Measurements from ENCODE around the gene MRPL19.
"Not testable (repeated sequence)": the region's sequence is repeated elsewhere in the genome, so short reads cannot be mapped to it uniquely, and the experiment has no call there.

Gene MRPL19

GRCh38 chr2:75675423-75675822, 28.8 kb downstream of the MRPL19 start:
- not testable (repeated sequence) for DNase-seq (ENCODE audit: low spot score)

DNA sequence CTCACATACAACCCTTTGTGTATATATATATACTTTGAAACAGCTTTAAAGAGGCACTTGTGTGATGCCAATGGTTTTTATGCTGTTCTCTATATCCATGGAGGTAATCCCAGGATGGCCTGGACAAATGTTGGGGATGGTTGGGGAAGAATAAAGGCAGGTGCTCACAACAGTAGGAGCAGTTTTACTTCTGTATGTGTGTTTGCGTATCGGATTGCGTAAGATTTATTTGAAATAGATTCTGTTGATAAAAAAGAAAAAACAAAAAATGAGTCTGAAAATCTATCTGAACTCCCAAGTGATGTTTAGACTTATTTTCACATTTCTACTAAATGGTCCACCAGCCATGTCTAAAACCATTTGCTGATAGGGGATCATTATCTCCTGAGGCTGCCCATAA, 29.3 kb downstream of the MRPL19 start:
- DNase-seq (ENCODE audit: low spot score) = no peak

- DNase-seq (ENCODE audit: low spot score) = no peak
These were observed 29.9 kb downstream of the MRPL19 start for GRCh38 chr2:75676464-75676863.

DNA sequence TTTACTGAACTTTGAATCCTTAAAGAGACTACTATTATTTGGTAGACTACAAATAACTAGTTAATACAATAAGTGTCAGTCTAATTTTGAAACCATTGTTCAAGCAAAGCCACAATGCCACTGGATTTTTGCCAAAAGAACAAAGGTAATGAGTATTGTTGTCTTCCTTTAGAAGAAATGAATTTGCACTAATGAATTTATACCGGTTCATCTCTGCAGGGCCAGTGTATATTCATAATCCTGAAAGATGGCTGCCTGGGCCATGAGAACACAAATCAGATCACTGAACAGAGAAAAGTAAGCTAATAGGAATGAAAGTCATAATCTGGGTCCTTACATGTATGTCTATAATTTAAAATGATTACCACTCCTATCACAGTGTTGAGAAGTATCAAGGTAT, 33.0 kb downstream of the MRPL19 start:
- no peak for DNase-seq (ENCODE audit: low spot score)

DNA sequence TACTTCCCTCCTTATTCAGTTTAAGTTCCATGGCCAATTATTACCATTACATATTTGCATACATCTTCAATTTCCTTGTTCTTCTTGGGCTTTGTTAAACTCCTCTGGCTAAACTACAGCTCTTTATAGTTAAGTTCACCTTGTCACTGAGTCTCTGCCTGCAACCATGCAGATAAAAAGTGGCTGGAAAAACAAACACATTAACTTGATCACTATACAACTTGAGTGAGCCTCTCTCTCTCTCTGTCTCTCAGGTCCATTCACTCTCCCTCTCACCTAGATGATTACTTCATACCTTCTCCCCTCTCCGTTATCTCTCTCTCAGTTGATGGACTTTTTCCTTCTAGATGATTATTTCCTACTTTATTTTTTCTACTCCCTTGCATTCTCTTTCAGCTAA, 33.8 kb downstream of the MRPL19 start:
- no peak for DNase-seq (ENCODE audit: low spot score)

DNA sequence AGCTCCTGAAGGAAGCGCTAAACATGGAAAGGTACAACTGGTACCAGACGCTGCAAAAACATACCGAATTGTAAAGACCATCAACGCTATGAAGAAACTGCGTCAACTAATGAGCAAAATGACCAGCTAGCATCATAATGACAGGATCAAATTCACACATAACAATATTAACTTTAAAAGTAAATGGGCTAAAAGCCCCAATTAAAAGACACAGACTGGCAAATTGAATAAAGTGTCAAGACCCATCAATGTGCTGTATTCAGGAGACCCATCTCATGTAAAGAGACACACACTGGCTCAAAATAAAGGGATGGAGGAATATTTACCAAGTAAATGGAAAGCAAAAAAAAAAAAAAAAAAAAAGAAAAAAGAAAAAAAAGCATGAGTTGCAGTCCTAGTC, 36.8 kb downstream of the MRPL19 start:
- DNase-seq (ENCODE audit: low spot score) = not testable (repeated sequence)

- no peak for DNase-seq (ENCODE audit: low spot score)
These were observed 41.6 kb downstream of the MRPL19 start for GRCh38 chr2:75688196-75688595.

DNA sequence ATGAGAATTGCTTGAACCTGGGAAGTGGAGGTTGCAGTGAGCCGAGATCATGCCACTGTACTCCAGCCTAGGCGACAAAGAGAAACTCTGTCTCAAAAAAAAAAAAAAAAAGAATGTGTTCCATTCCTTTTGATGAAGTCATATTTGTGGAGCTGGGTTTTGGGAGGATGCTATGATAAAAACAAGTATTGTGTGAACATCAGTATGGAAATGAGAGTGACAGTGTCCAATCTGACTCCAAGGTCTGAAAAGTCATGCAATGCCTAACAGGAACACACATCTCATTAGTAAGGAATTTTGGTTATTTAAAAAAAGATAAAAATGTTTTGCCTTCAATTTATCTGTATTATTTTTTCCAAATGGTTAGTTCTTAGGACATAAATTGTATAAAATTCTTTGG, 52.3 kb downstream of the MRPL19 start:
- no peak for DNase-seq (ENCODE audit: low spot score)

GRCh38 chr2:75702593-75702992, 56.0 kb downstream of the MRPL19 start:
- no peak for DNase-seq (ENCODE audit: low spot score)

GRCh38 chr2:75703589-75704287, 57.2 kb downstream of the MRPL19 start:
- no peak for DNase-seq (ENCODE audit: low spot score)

GRCh38 chr2:75705921-75706320, 59.3 kb downstream of the MRPL19 start:
- DNase-seq (ENCODE audit: low spot score) = no peak

DNA sequence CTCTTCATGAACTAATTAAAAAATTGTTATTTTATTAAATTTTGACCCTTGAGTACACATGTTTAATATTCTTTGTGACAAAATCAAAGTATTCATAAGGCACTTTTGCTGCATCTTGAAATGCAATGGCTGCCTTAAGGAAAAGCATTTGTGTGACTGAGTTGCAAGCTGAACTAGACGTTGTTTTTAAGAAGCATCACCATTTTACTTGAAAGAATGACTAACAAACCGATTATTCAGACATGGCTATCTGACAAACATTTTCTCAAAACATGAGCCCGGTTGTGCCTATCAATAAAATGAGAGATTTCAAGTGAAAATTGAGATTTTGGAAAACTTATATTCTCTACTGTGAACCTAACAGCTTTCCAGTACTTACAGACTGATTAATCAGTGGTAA, 61.3 kb downstream of the MRPL19 start:
- no peak for DNase-seq (ENCODE audit: low spot score)

GRCh38 chr2:75709297-75709696, 62.7 kb downstream of the MRPL19 start:
- DNase-seq (ENCODE audit: low spot score) = no peak

GRCh38 chr2:75710220-75710576, 63.6 kb downstream of the MRPL19 start:
- no peak for DNase-seq (ENCODE audit: low spot score)

GRCh38 chr2:75710577-75711253, 64.1 kb downstream of the MRPL19 start, which contains the start of gene GCFC2:
TSS of gene GCFC2 (minus strand) at chr2:75710915. CDS start at chr2:75710855, 60 bp downstream.
- DNase-seq (ENCODE audit: low spot score) = peak; percentile 92

GRCh38 chr2:75711590-75711989, 65.0 kb downstream of the MRPL19 start:
- not testable (repeated sequence) for DNase-seq (ENCODE audit: low spot score)

DNA sequence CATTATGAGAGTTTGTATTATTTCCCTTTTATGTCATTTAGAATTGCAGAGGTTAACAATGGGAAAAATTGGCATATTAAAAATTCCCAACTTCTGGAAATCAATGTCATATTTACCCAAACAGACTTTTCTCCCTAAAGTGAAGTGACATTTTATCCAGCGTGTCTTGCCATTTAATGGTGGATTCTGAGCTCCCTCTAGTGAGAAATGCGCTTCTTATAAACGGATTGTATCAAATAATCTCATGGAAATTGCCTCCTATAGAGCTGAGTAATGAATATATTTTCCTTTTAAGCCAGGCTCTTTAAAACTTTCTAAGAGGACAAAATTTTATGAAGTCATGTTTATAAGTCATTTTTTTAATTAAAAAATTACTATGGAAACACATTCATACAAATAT, 69.8 kb downstream of the MRPL19 start:
- no peak for DNase-seq (ENCODE audit: low spot score)

DNA sequence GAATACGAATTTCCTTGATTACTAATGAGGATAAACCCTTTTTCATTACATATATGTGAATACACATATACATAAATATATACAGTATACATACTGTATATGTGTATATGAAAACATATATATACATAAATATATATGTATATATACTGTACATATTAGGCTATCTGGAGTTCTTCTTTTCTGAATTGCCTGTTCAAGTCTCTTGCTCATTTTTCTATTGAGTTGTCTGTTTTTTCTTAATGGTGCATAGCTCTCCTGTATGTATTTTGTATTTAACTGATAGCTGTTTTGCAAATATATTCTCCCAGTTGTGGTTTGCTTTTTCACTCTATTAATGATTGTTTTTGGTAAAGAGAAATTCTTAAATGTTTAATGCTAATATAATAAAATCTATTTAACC, 73.0 kb downstream of the MRPL19 start:
- DNase-seq (ENCODE audit: low spot score) = no peak

GRCh38 chr2:75720525-75720924, 73.9 kb downstream of the MRPL19 start:
- no peak for DNase-seq (ENCODE audit: low spot score)

- no peak for DNase-seq (ENCODE audit: low spot score)
These were observed 76.1 kb downstream of the MRPL19 start for GRCh38 chr2:75722687-75723086.

GRCh38 chr2:75728614-75729419, 82.2 kb downstream of the MRPL19 start:
- no peak for DNase-seq (ENCODE audit: low spot score)

DNA sequence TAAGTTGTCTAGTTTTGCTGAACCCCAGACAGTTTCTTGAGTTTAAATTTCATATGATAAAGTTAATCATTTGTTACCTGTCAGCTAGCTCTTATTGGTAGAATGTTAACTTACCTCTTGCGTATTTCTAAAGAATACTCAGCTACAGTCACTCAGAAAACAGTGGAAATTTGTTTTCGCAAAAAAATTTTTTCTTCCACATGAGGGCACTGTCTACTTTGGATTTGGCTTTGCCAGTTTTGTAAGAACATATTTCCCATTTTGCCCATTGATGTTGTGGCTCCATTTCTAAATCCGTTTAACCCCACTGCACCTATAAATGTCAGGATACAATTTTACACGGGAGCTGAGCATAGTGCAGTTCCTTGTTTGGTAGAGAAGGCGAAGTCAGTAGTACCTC, 83.3 kb downstream of the MRPL19 start:
- no peak for DNase-seq (ENCODE audit: low spot score)

- no peak for DNase-seq (ENCODE audit: low spot score)
These were observed 89.7 kb downstream of the MRPL19 start for GRCh38 chr2:75736276-75736675.
